HCT116 (cell line): Measurements from ENCODE around the gene PTPN21. TPM values are rescaled to one million over a fixed set of nuclear protein-coding genes. Genes with fewer than 3 reads are reported as not detected.

Experiments
- ATAC-seq: fragments of 200-7000 bp; cut with Tn5 transposase; 2 replicates; pipeline ENCODE4 v1.9.1; 2020; ENCODE audit warnings: mild to moderate bottlenecking, moderate library complexity
- BruUV-seq: library from RNA; stranded (reverse); fragments of 400-500 nt; replicated peaks from 2 replicates; lab custom pipeline; 2021; lab: Mats Ljungman, UMichigan
- CTCF ChIA-PET: fragments of 300-600 bp; sonication (Branson Sonifier 250); formaldehyde crosslinking; loops from one replicate; lab custom pipeline; 2021; ENCODE audit warnings: antibody characterized with exemption; lab: Charles Lee
- POLR2A ChIA-PET: fragments of 300-600, 350-600 bp; sonication (Branson Sonifier 250); formaldehyde crosslinking; loops from one replicate; lab custom pipeline; 2021; ENCODE audit warnings: antibody characterized with exemption; lab: Charles Lee
- RAD21 ChIA-PET, 2 experiments: fragments of 300-600 bp; sonication (Branson Sonifier 250); formaldehyde crosslinking; loops; one replicate each; lab custom pipeline; 2023; ENCODE audit warnings: low total read pairs in 2 of 2; ENCODE audit not compliant: uncharacterized antibody in 2 of 2, unreplicated experiment in 2 of 2, low non-redundant PET in 1 of 2; lab: Charles Lee
- DNase-seq: peaks from one replicate; pipeline ENCODE4 v3.0.0-alpha.2; 2010; ENCODE audit warnings: low read depth, low spot score
- H2AFZ ChIP-seq: fragments of 200-600 bp; shearing (Covaris generic), sonication (generic); 2 replicates; pipeline ENCODE4 v1.6.1; 2017; ENCODE audit warnings: low read depth, mixed run types, mixed read lengths, antibody characterized with exemption, low read length; ENCODE audit not compliant: poor library complexity, severe bottlenecking
- H3K27ac ChIP-seq: 2 replicates; pipeline ENCODE4 v1.5.1; 2012; ENCODE audit warnings: low read depth, low read length
- H3K27me3 ChIP-seq: fragments of 200-600 bp; sonication (generic); 2 replicates; pipeline ENCODE4 v1.6.1; 2016; ENCODE audit warnings: mixed run types, low read length, mixed read lengths; ENCODE audit not compliant: insufficient read depth
- H3K36me3 ChIP-seq, 2 experiments: fragments of 200-500 bp in 1 of 2; fragments of 200-600 bp in 1 of 2; sonication (Bioruptor generic) in 1 of 2; sonication (generic) in 1 of 2; 2 replicates each; pipeline versions ENCODE4 v1.5.1 to v1.6.1; 2014 to 2016; ENCODE audit warnings: low read length in 2 of 2, inconsistent platforms in 1 of 2, mixed read lengths in 1 of 2, mixed run types in 1 of 2; ENCODE audit not compliant: insufficient read depth in 2 of 2, control insufficient read depth in 1 of 2
- H3K4me1 ChIP-seq, 2 experiments: fragments of 200-600 bp in 1 of 2; sonication (generic) in 1 of 2; 2 replicates each; pipeline versions ENCODE4 v1.5.1 to v1.6.1; 2012 to 2017; ENCODE audit warnings: low read length in 2 of 2, inconsistent platforms in 1 of 2, mild to moderate bottlenecking in 1 of 2, mixed read lengths in 1 of 2, mixed run types in 1 of 2, moderate library complexity in 1 of 2; ENCODE audit not compliant: insufficient read depth in 2 of 2, control insufficient read depth in 1 of 2
- H3K4me2 ChIP-seq: fragments of 200-600 bp; sonication (generic); 2 replicates; pipeline ENCODE4 v1.6.1; 2017; ENCODE audit warnings: mixed run types, low read length, mixed read lengths
- H3K4me3 ChIP-seq, 2 experiments: fragments of 200-600 bp in 1 of 2; sonication (generic) in 1 of 2; replicated peaks in 1 of 2; 2 replicates each; pipeline ENCODE4 v1.5.1; 2011 to 2016; ENCODE audit warnings: low read length in 2 of 2, control low read depth in 1 of 2, low read depth in 1 of 2, mild to moderate bottlenecking in 1 of 2, mixed read lengths in 1 of 2, mixed run types in 1 of 2
- H3K79me2 ChIP-seq: fragments of 200-600 bp; sonication (generic); 2 replicates; pipeline ENCODE4 v1.6.1; 2017; ENCODE audit warnings: mild to moderate bottlenecking, mixed run types, low read length, moderate library complexity, mixed read lengths; ENCODE audit not compliant: insufficient read depth
- H3K9ac ChIP-seq: fragments of 200-600 bp; sonication (generic); 2 replicates; pipeline ENCODE4 v1.6.1; 2016; ENCODE audit warnings: low read length, mixed read lengths
- H3K9me2 ChIP-seq: fragments of 200-600 bp; sonication (generic), shearing (Covaris generic); 2 replicates; pipeline ENCODE4 v1.6.1; 2017; ENCODE audit warnings: mixed run types, mild to moderate bottlenecking, moderate library complexity; ENCODE audit not compliant: insufficient read depth
- H3K9me3 ChIP-seq, 2 experiments: fragments of 200-500 bp in 1 of 2; fragments of 200-600 bp in 1 of 2; sonication (Bioruptor generic) in 1 of 2; sonication (generic) in 1 of 2; 2 replicates each; pipeline ENCODE4 v1.6.1; 2014 to 2017; ENCODE audit warnings: low read length in 2 of 2, mixed read lengths in 2 of 2, inconsistent platforms in 1 of 2, low read depth in 1 of 2, mild to moderate bottlenecking in 1 of 2, mixed run types in 1 of 2, moderate library complexity in 1 of 2; ENCODE audit not compliant: control insufficient read depth in 1 of 2, insufficient read depth in 1 of 2
- H4K20me1 ChIP-seq: fragments of 200-600 bp; sonication (generic), shearing (Covaris generic); 2 replicates; pipeline ENCODE4 v1.6.1; 2017; ENCODE audit warnings: mixed run types, mild to moderate bottlenecking, moderate library complexity; ENCODE audit not compliant: insufficient read depth
- CBX3 ChIP-seq: IDR thresholded peaks from 2 replicates; pipeline ENCODE4 v1.6.1; 2012; ENCODE audit warnings: low read depth
- EZH2 ChIP-seq: fragments of 200-600 bp; sonication (generic); IDR thresholded peaks from 2 replicates; pipeline ENCODE4 v1.6.1; 2017; ENCODE audit warnings: antibody characterized with exemption, mixed run types
- EZH2phosphoT487 ChIP-seq: fragments of 200-600 bp; IDR thresholded peaks from 2 replicates; pipeline ENCODE4 v1.6.1; 2018; ENCODE audit warnings: antibody characterized with exemption, borderline replicate concordance
- JUND ChIP-seq: IDR thresholded peaks from 2 replicates; pipeline ENCODE4 v1.6.1; 2012
- RAD21 ChIP-seq: IDR thresholded peaks from 2 replicates; pipeline ENCODE4 v1.6.1; 2012; ENCODE audit warnings: low read depth, mild to moderate bottlenecking
- REST ChIP-seq: IDR thresholded peaks from 2 replicates; pipeline ENCODE4 v1.6.1; 2012; ENCODE audit warnings: low read depth
- TCF7L2 ChIP-seq: IDR thresholded peaks from 2 replicates; pipeline ENCODE4 v1.7.0; 2011; ENCODE audit warnings: borderline replicate concordance, inconsistent platforms; ENCODE audit not compliant: insufficient read depth, insufficient read length; ENCODE audit errors: extremely low read depth
- YY1 ChIP-seq: IDR thresholded peaks from 2 replicates; pipeline ENCODE4 v1.6.1; 2011; ENCODE audit warnings: low read length, low read depth, moderate library complexity, mild to moderate bottlenecking; ENCODE audit not compliant: insufficient replicate concordance; ENCODE audit errors: extremely low read depth
- intact Hi-C: fragments of 100-400 bp; cut with micrococcal nuclease; formaldehyde crosslinking; loops from 2 replicates; pipeline ENCODE4 v1.10.0; 2022
- total RNA-seq: library from RNA; stranded (reverse); gene quantifications from one replicate; pipeline ENCODE4 v1.2.1, GENCODE V29; 2021; ENCODE audit not compliant: unreplicated experiment

The PTPN21 gene
- total RNA-seq, 1 experiment from 2014 or later = 7.6 TPM

DNA sequence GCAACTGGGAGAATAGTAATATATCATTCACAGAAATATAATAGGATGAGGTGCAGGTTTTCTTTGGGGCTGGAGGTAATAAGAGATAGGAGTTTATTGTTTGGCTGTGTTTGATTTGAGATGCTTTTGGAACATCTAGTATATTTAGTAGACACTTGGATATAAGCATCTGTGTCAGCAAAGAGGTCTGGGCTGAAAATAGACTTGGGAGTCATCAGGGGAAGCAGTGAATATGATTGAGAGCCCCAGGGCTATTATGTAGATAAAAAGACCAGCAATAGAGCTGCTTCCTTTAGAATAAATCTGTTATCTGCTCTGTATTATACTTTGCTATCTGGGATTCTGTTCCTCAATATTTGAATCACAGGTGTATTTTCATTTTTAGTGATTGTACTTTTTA is 132.8 kb downstream of the PTPN21 start:
- no peaks in the 10 kb centered on the region for H3K79me2 ChIP-seq
- H3K9me2 ChIP-seq = no peaks in the 10 kb centered on the region
- no peak overlapping the region for H2AFZ ChIP-seq
- H3K9me3 ChIP-seq = no peaks in the 10 kb centered on the region
- no peak overlapping the region for H3K9ac ChIP-seq
- POLR2A ChIA-PET = no interaction called here
- no peak for DNase-seq
- H4K20me1 ChIP-seq = no peaks in the 10 kb centered on the region
- no TSS peak for BruUV-seq
- intact Hi-C loops = no loop called here
- H3K27ac ChIP-seq = no peak overlapping the region
- RAD21 ChIA-PET = no interaction called here
- H3K4me3 ChIP-seq = no peak overlapping the region
- no peak overlapping the region for H3K4me2 ChIP-seq
- H3K27me3 ChIP-seq = no peaks in the 10 kb centered on the region
- H3K36me3 ChIP-seq = no peaks in the 10 kb centered on the region
- no peak for TF ChIP-seq RAD21
- no peak for TF ChIP-seq EZH2
- no peak for TF ChIP-seq EZH2phosphoT487
- TF ChIP-seq JUND = no peak
- no peak for TF ChIP-seq REST
- no peak for TF ChIP-seq YY1
- TF ChIP-seq TCF7L2 = no peak
- TF ChIP-seq CBX3 = no peak
- H3K4me1 ChIP-seq = no peaks in the 10 kb centered on the region
- CTCF ChIA-PET = no interaction called here
- ATAC-seq = no peak
